HG03520 (cell line): Measurements from ENCODE around the gene CEP85.

Experiments used
- ATAC-seq: cut with Tn5 transposase; IDR thresholded peaks from one replicate; pipeline ENCODE4 v1.9.1; 2021; ENCODE audit warnings: mild to moderate bottlenecking, moderate library complexity; ENCODE audit not compliant: unreplicated experiment

The CEP85 gene

GRCh38 chr1:26315874-26316850 lies 82.2 kb downstream of the CEP85 start:
- no peak for ATAC-seq

GRCh38 chr1:26317146-26317545 lies 83.1 kb downstream of the CEP85 start:
- no peak for ATAC-seq

GRCh38 chr1:26317612-26318337 lies 83.8 kb downstream of the CEP85 start, which contains the start of gene CD52:
Gene CD52 (plus strand): TSS chr1:26317958. CDS start chr1:26318018, 60 bp downstream.
- ATAC-seq = no peak

- no peak for ATAC-seq
Observed at GRCh38 chr1:26318338-26319064, 84.5 kb downstream of the CEP85 start.

GRCh38 chr1:26320896-26321295 lies 86.9 kb downstream of the CEP85 start:
- no peak for ATAC-seq

- ATAC-seq = no peak
Observed at GRCh38 chr1:26321315-26322041, 87.5 kb downstream of the CEP85 start.

- no peak for ATAC-seq
Observed at GRCh38 chr1:26322042-26322331, 88.0 kb downstream of the CEP85 start.

- no peak for ATAC-seq
Observed at GRCh38 chr1:26323382-26323781, 89.4 kb downstream of the CEP85 start.

GRCh38 chr1:26324550-26324949 lies 90.5 kb downstream of the CEP85 start:
- no peak for ATAC-seq

- ATAC-seq = no peak
Observed at GRCh38 chr1:26327956-26328362, 94.0 kb downstream of the CEP85 start.
